Activated naive CD4-positive, alpha-beta T cell treated with anti-CD3 and anti-CD28 coated beads, Interleukin-2, amount 50 U/mL, for 72 hours (primary cell): Measurements from ENCODE around the gene IGLON5. TPM values are rescaled to one million over a fixed set of nuclear protein-coding genes. Genes with fewer than 3 reads are reported as not detected.
A peak's percentile ranks its signal among the peaks of the same experiment; 100 is the strongest.

ENCODE experiments used
- ATAC-seq, 2 donors: fragments of 150-1000 bp; cut with Tn5 transposase; 2 replicates each; pipeline ENCODE4 v1.10.0; 2021; ENCODE audit warnings: mild to moderate bottlenecking in 2 of 2, moderate library complexity in 2 of 2
- DNase-seq, 2 donors: peaks; one replicate each; pipeline ENCODE4 v3.0.0; 2021 to 2022; ENCODE audit warnings: low spot score in 2 of 2
- H3K27ac Mint-ChIP-seq, 2 donors: one replicate each; pipeline ENCODE4 v1.8.0; 2022; ENCODE audit warnings: mild to moderate bottlenecking in 2 of 2, mixed read lengths in 2 of 2
- H3K36me3 Mint-ChIP-seq, 2 donors: one replicate each; pipeline ENCODE4 v1.8.0; 2022; ENCODE audit warnings: mixed read lengths in 2 of 2
- H3K9me3 Mint-ChIP-seq, 2 donors: one replicate each; pipeline ENCODE4 v1.8.0; 2022; ENCODE audit warnings: mixed read lengths in 2 of 2
- total RNA-seq, 2 donors: library from RNA; stranded (reverse); gene quantifications; one replicate each; pipeline ENCODE4 v1.2.3, GENCODE V29; 2022

IGLON5 gene
- total RNA-seq, 2 donors from 2014 or later: 0.16 TPM; not detected in 1

DNA sequence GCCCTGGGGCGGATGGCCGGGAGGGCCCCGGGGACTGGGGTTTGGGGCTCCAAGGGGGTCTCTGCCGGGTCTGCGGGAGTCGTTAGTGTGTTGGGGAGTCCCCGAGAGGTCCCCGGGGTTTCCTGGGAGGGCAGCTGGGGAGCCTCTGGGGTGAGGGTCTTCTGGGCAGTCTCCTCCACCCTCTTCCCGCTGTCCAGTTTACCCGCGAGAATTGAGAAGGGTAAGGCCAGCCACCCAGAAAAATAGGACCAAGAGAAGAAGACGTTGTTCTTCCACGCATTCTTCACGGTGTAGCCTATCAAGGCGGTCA lies 55.8 kb downstream of the IGLON5 start:
- DNase-seq (no peak), ATAC-seq (no peak)
- Mint-ChIP-seq H3K27ac (peak overlapping the region; percentile 99), H3K36me3 (peaks cover 32 to 45% of the 10 kb centered on the region in 2 donors), H3K9me3 (no peaks in the 10 kb centered on the region)

DNA sequence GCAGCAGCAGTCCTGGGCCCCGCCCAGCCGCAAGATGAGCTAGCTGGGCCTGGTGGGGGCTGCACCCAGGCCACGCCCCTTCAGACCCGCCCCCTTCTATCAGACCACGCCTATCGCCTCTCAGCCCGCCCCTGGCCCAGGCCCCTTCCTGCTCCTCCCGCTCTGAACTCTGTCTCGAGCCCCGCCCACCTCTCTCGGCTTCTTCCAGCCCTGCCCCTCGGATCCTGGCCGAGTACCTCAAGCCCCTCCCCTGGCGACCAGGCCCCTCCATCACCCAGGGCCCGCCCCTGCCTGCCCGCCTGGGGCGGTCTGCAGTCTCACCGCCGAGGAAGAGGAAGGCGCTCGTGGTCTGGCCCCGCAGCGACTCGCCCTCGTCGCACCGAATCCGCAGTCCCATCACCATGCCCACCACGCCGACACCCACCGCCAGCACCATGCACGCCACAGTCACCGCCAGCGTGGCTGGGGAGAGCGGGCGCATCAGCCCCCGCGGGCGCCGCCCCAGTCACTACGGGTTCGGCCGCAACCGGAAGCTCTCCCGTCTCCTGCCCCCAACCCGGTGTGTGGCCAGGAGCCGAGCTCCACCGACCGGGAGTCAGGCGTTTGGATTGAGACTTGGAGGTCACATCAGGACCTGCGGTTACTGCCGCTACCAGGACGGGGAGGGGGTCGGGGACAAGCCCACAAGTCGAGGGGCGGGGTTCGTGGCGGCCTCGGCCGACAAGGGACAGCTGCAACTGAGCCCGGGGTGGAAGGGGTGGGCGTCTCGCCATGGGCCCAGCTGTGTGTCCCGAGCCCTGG lies 56.3 kb downstream of the IGLON5 start:
- ATAC-seq (peak; percentile 68 to 84), DNase-seq (peak; percentile 98 to 100)
- H3K27ac Mint-ChIP-seq: peak overlapping the region; percentile 99
- no peaks in the 10 kb centered on the region for H3K9me3 Mint-ChIP-seq
- H3K36me3 Mint-ChIP-seq: peaks cover 32 to 44% of the 10 kb centered on the region in 2 donors

DNA sequence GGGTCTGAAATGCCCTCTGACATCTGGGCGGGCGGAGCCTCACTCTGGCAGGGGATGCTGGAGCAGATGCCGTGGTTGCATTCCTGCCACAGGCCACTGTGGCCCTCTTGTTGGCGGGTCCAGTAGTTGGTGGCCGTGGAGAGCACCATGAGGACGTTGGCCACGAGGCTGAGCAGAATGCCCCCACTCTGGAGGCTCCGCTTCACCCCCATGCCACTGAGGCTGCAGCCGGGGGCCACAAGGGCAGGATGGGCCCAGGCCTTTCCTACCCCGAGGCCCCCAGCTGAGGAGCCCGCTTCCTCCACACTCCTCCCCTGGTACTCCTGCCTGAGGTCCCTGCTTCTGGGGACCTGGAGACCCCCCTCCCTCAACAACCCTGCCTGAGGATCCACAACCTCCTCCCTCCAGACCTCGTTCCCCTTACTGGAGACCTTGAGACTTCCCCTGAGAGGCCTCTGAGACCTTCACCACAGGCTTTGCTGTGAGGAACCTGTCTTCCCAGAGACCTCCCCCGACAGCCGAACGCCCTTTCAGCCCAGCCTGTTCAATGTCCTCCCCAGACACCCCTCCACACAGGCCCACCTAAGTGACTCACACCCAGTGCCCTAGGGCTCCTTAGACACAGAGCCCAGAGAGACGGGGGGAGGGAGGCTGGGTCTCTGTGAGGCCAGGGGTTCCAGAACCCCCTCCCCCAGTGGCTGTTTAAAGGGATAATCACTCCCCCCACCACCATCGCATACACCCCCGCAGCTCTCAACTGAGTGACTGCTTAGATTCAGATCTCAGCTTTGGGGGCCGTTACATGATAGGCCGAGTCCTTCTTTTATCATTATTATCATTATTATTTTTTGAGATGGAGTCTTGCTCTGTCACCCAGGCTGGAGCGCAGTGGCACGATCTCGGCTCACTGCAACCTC lies 57.2 kb downstream of the IGLON5 start, which contains the start of gene CLDND2:
Gene CLDND2 (minus strand): TSS at position 638 of the 917 bp plus-strand sequence. CDS start 426 bp downstream, at position 212.
- no peak for ATAC-seq
- DNase-seq: no peak

DNA sequence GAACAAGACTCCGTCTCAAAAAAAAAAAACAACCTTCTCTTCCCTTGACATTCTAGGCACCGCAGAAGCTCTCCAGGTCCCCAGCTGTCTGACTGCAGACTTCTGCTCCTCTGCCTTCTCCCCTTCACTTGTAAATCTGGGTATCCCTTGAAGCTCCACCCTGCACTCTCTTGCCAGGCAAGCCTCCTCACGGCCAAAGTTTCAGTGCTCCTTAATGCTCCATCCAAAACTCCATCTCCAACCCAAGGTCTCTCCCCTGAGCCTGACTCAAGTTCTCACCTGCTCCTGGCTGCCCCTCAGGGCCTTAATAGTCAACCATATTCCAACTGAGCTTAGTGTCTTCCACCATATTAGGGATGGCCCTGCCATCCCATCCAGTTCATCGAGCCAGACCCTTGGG lies 58.8 kb downstream of the IGLON5 start:
- ATAC-seq (no peak), DNase-seq (no peak)
- H3K9me3 Mint-ChIP-seq: peaks cover 1 to 7% of the 10 kb centered on the region in 2 donors
- H3K36me3 Mint-ChIP-seq: peaks cover 25 to 61% of the 10 kb centered on the region in 2 donors
- H3K27ac Mint-ChIP-seq: no peak overlapping the region

More for the DNA sequence above, 57.2 kb downstream of the IGLON5 start, which contains the start of gene CLDND2:
- Mint-ChIP-seq H3K27ac (peak within 1 kb of the TSS; percentile 62 to 99), H3K36me3 (peaks cover 32 to 47% of the 10 kb centered on the region in 2 donors), H3K9me3 (no peaks in the 10 kb centered on the region)

DNA sequence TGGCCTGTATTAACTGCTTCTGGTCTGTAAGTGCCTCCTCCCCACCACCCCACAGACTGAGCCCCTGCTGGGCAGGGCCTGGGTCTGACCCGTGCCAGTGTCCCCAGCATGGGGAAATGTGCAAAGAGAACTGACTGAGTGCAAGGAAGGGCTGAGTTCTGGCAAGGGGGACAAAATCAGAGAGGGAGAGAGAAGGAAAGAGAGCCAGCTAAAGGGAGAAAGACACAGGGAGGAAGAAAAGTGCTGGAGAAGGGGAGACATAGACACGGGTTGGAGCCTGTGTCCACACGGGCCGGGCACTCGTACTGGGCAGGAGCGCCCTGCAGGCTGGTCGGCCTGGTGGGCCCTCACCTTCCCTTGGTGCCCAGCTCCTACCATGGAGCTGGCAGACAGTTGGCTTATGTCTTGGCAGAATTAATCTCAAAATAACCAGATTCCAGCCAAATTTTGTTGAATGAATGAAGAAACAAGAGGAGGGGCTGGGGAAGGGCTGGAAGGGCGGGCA lies 59.8 kb downstream of the IGLON5 start:
- DNase-seq (no peak), ATAC-seq (no peak)
- Mint-ChIP-seq H3K27ac (peak overlapping the region in 1 of 2 donors; percentile 85), H3K36me3 (peaks cover 19 to 55% of the 10 kb centered on the region in 2 donors), H3K9me3 (peaks cover 4 to 7% of the 10 kb centered on the region in 2 donors)

DNA sequence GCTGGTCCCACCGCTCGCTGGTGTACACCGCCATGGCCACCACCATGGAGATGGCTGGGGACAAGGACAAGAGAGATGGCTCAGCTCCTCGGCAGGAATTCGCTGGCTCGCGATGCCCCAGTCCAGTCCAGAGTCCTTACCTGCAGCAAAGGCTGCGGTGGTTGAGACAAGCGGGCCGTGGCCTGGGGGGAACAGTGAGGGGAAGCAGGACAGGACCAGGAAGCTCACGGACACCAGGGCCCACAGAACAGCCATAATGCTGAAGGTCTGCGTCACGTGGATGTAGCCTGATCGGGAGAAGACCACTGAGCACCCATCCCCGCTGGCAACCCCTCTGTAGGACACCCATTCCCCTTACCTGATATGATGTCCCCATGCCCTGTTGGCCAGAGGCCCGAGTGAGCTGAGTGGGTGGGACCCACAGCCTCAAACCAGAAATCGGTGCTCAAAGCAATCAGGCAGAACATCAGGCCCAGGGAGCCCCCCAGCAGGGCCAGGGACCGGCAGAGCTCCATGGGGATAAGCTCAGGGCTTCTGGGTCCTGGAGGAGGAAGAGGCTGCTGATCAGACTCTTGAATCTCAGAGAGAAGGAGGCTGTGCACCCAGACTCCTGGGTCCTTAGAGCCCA lies 60.7 kb downstream of the IGLON5 start:
- ATAC-seq (no peak), DNase-seq (no peak)
- Mint-ChIP-seq H3K9me3 (peaks cover 4 to 7% of the 10 kb centered on the region in 2 donors), H3K27ac (peak overlapping the region; percentile 85 to 88), H3K36me3 (peaks cover 11 to 47% of the 10 kb centered on the region in 2 donors)

DNA sequence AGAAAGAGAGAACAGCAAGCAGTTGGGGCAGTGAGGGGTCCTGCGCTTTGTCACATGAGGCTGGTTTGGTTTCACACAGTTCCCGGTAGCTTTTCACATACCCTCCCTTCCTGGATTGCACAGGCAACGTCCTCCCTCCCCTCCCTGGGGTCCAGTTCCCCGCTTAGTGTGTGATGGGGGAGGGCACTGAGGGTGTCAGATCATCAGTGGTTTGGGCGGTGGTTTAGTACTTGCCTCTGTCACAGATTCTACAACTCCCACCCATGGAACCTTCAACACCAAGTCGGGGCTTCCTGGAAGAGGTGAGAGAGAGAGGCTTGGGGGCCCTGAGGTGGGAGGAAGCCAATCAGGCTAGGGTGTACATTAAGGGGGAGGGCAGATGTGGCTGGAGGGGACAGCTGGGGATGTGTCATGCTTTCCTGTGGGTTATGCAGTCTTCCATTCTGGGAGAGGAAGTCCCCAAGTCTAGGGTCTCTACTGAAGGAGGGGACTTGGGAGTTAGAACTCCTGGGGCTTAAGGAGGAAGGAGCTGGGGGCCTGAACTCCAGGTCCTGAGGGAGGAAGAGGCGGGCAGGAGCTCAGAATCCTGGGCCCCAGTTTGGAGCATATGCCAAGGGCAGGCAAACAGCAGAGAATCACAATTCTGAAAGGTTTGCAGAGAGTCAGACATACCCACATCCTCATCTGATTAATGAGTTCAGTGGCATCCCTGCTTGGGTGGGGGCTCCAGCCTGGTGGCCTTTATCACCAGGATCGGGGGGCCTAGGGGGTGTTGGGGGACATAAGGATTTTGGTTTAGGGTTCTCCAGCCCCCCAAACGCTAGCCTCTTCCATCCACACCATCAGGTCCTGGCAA lies 61.4 kb downstream of the IGLON5 start, which contains the start of gene NKG7:
Gene NKG7 (minus strand): TSS at position 6 of the 856 bp plus-strand sequence. CDS start 119 bp downstream, outside the sequence.
- H3K36me3 Mint-ChIP-seq: peaks cover 10 to 43% of the 10 kb centered on the region in 2 donors
- peaks cover 4 to 7% of the 10 kb centered on the region in 2 donors for H3K9me3 Mint-ChIP-seq
- peak; percentile 70 to 85 for DNase-seq
- peak within 1 kb of the TSS; percentile 85 to 88 for H3K27ac Mint-ChIP-seq
- peak; percentile 75 to 86 for ATAC-seq

DNA sequence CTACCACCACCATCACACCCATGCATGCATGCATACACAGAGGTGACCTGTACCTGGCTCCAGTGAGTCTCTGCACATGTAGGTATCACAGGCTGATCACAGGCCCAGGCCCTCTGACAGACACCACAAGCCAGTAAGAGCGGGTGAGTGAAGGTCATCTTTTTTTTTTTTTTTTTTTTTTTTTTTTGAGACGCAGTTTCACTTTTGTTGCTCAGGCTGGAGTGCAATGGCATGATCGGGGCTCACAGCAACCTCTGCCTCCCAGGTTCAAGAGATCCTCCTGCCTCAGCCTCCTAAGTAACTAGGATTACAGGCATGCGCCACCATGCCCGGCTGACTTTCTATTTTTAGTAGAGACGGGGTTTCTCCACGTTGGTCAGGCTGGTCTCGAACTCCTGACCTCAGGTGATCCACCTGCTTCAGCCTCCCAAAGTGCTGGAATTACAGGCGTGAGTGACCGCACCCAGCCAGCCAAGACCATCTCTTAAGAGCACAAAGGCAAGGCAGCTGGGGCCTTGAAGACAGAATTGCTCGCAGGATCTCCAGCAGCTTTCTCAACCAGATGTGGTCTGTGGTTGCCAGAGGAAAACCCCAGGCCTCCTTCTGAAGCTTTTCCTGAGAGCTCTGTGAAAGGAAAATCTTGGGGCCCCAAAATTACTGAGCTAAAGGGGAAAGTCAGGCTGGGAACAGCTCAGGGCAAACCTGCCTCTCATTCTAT lies 64.2 kb downstream of the IGLON5 start:
- Mint-ChIP-seq H3K27ac (peak overlapping the region; percentile 73 to 84), H3K9me3 (peaks cover 4 to 7% of the 10 kb centered on the region in 2 donors), H3K36me3 (peaks cover 10 to 35% of the 10 kb centered on the region in 2 donors)
- ATAC-seq (peak; percentile 13 to 63), DNase-seq (peak in 1 of 2 donors; percentile 85)

DNA sequence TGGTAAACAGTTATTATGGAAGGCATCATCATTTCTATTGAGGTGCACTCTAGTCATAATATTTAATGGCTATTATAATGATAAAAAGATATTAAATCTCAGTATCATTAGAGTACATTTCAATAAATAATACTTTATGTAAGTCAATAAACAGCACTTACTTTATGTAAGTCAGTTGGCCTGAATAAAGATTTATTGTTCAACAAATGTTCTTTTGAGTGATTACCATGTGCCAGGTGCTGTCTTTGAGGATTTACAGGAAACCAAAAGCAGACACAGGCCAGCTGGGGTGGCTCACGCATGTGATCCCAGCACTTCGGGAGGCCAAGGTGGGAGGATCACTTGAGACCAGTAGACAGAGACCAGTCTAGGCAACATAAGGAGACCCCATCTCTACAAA lies 66.0 kb downstream of the IGLON5 start:
- peaks cover 5 to 21% of the 10 kb centered on the region in 2 donors for H3K36me3 Mint-ChIP-seq
- ATAC-seq: no peak

DNA sequence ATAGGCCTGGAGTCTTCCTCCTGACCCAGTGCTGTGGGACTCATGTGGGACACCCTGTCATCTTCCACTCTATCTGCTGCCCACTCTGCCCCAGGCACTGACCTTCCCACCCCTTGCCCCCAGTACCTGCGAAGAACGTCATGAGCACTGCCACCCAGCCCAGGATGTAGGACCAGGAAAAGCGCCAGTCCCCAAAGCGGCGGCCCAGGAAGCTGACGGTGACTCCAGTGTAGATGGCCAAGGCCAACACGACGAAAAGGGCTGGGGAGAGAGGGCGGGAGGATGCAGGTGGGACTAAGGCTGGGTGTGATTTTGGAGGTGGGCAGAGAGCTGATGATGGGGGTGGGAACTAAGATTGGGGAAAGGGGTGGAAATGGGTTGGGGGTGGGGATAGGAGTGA lies 68.9 kb downstream of the IGLON5 start:
- DNase-seq (no peak), ATAC-seq (no peak)
- H3K9me3 Mint-ChIP-seq: peaks cover 0 to under 1% of the 10 kb centered on the region in 2 donors
- H3K36me3 Mint-ChIP-seq: peaks cover 2% of the 10 kb centered on the region in 2 donors
- H3K27ac Mint-ChIP-seq: peak overlapping the region; percentile 16 to 35

More for the DNA sequence above, 66.0 kb downstream of the IGLON5 start:
- Mint-ChIP-seq H3K9me3 (peaks cover 4 to 7% of the 10 kb centered on the region in 2 donors), H3K27ac (no peak overlapping the region)
- no peak for DNase-seq

Other genes starting within 250 kb of the IGLON5 start
- not detected for gene KLK13, start 246.6 kb upstream of the IGLON5 start, total RNA-seq
- gene KLK14, start 228.8 kb upstream of the IGLON5 start, total RNA-seq: under 1 TPM; 0.68 to 0.80 TPM
- gene CTU1, start 203.2 kb upstream of the IGLON5 start, total RNA-seq: 10 to 100 TPM in 1 of 2 donors, 1 to 10 TPM in 1; 9.8 to 11.2 TPM
- gene SIGLEC9, start 186.7 kb upstream of the IGLON5 start, total RNA-seq: 1 to 10 TPM in 1 of 2 donors, under 1 TPM in 1; 0.87 to 1.1 TPM
- gene SIGLEC7, start 169.3 kb upstream of the IGLON5 start, total RNA-seq: under 1 TPM in 1 of 2 donors, not detected in 1; 0.34 TPM
- gene CD33, start 86.6 kb upstream of the IGLON5 start, total RNA-seq: 1 to 10 TPM in 1 of 2 donors, under 1 TPM in 1; 0.91 to 2.9 TPM
- not detected for gene SIGLECL1, start 60.6 kb upstream of the IGLON5 start, total RNA-seq
- 1 to 10 TPM; 3.0 to 6.4 TPM for gene VSIG10L, start 30.5 kb downstream of the IGLON5 start, total RNA-seq
- 100 to 1,000 TPM; 147 to 153 TPM for gene ETFB, start 54.7 kb downstream of the IGLON5 start, total RNA-seq
- 1 to 10 TPM; 1.8 to 4.7 TPM for gene CLDND2, start 57.4 kb downstream of the IGLON5 start, total RNA-seq
- gene NKG7, start 61.0 kb downstream of the IGLON5 start, total RNA-seq: 10 to 100 TPM; 63.9 to 92.4 TPM
- gene LIM2, start 76.3 kb downstream of the IGLON5 start, total RNA-seq: 1 to 10 TPM in 1 of 2 donors, not detected in 1; 1.2 TPM
- not detected for gene C19orf84, start 78.9 kb downstream of the IGLON5 start, total RNA-seq
- gene SIGLEC10, start 106.0 kb downstream of the IGLON5 start, total RNA-seq: under 1 TPM in 1 of 2 donors, not detected in 1; 0.32 TPM
- not detected for gene SIGLEC8, start 146.8 kb downstream of the IGLON5 start, total RNA-seq
- gene CEACAM18, start 166.9 kb downstream of the IGLON5 start, total RNA-seq: not detected
- 1 to 10 TPM in 1 of 2 donors, not detected in 1; 1.4 TPM for gene SIGLEC12, start 190.2 kb downstream of the IGLON5 start, total RNA-seq
- gene SIGLEC6, start 220.0 kb downstream of the IGLON5 start, total RNA-seq: not detected